ENCODE measurements around the gene SAMHD1. TPM values are rescaled to one million over a fixed set of nuclear protein-coding genes. Genes with fewer than 3 reads are reported as not detected.

Gene SAMHD1
- total and polyA plus RNA-seq, 8 donors = 38.7 to 151 (median 85.5) TPM

DNA sequence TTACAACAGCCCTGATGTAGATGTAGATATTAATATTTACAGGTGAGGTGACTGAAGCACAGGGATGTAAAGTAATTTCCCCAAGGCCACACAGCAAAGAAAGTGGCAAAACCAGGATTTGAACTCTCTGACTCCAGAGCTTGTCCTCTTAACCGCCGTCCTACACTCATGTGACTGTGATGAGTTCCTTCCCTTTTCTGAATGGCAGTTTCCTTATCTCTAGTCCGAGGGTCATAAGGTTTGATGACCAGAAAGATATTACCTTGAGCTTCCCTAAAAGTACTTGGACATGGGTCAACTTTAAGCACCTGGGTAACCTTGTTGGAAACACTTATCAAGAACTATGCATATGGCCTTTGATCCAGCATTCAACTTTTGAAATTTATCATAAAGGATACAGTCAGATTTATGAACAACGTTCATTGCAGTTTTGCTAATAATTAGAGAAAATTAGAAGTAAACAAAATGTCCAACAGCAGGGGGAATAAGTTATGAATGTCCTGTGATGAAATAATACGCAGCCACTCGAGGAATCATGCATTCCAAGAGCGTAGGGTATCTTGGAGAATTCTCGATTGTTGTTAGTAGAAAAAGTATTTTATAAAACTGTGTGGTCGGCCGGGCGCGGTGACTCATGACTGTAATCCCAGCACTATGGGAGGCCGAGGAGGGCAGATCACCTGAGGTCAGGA lies 77.9 kb downstream of the SAMHD1 start:
- peaks cover 0 to 12% (median 8%) of the 10 kb centered on the region in 4 donors for H3K4me1 ChIP-seq
- TF ChIP-seq POLR2A (IDR thresholded peaks at IDR 0.05) (no peak), POLR2AphosphoS5 (IDR thresholded peaks at IDR 0.05) (no peak), EP300 (IDR thresholded peaks at IDR 0.05) (no peak)
- TF ChIP-seq, protein P1, sequence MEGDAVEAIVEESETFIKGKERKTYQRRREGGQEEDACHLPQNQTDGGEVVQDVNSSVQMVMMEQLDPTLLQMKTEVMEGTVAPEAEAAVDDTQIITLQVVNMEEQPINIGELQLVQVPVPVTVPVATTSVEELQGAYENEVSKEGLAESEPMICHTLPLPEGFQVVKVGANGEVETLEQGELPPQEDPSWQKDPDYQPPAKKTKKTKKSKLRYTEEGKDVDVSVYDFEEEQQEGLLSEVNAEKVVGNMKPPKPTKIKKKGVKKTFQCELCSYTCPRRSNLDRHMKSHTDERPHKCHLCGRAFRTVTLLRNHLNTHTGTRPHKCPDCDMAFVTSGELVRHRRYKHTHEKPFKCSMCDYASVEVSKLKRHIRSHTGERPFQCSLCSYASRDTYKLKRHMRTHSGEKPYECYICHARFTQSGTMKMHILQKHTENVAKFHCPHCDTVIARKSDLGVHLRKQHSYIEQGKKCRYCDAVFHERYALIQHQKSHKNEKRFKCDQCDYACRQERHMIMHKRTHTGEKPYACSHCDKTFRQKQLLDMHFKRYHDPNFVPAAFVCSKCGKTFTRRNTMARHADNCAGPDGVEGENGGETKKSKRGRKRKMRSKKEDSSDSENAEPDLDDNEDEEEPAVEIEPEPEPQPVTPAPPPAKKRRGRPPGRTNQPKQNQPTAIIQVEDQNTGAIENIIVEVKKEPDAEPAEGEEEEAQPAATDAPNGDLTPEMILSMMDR (IDR thresholded peaks at IDR 0.05) = no peak
- H3K36me3 ChIP-seq = no peaks in the 10 kb centered on the region
- no peaks in the 10 kb centered on the region for H3K9me3 ChIP-seq
- WGBS, 5 donors = 72 to 78% (median 76%) methylated on average over 13 of the region's 13 CpGs
- no peaks in the 10 kb centered on the region for H3K27me3 ChIP-seq
- no peak overlapping the region for H3K4me3 ChIP-seq
- no peak overlapping the region for H3K27ac ChIP-seq
- no peak for DNase-seq
- intact Hi-C loops (cut with DNase I; ENCODE audit: low total_unique reads) = no loop called here

DNA sequence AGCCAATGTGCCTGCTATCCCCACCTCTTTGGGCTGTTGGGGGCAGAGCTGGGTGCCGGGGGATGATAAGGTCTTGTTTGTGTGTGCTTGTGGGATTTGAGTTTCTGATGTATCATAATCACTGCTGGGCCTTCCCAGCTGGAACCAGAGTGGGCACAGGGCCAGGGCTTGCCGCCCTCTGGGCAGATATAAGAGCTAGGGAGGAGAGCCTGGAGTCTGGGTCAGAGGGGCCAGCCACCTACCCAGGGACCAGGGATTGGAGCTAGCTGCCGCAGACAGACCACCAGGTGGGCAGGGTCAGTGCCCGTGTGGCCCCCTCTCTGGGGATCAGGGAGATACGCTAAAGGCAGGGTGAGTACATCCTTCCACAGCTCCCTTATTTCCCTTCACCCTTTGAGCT lies 78.7 kb downstream of the SAMHD1 start:
- WGBS, 5 donors = 25 to 64% (median 31%) methylated on average over 4 to 5 of the region's 5 CpGs
- no peaks in the 10 kb centered on the region for H3K36me3 ChIP-seq
- H3K27me3 ChIP-seq = no peaks in the 10 kb centered on the region
- DNase-seq = peak in 1 of 2 donors; percentile 57
- no peaks in the 10 kb centered on the region for H3K9me3 ChIP-seq
- TF ChIP-seq, protein P1 (IDR thresholded peaks at IDR 0.05) = no peak
- no peak for TF ChIP-seq POLR2AphosphoS5 (IDR thresholded peaks at IDR 0.05)
- TF ChIP-seq POLR2A (IDR thresholded peaks at IDR 0.05) = no peak
- TF ChIP-seq EP300 (IDR thresholded peaks at IDR 0.05) = no peak
- no peak overlapping the region for H3K27ac ChIP-seq
- no peak overlapping the region for H3K4me3 ChIP-seq
- intact Hi-C loops (cut with DNase I; ENCODE audit: low total_unique reads) = no loop called here
- peaks cover 0 to 12% (median 8%) of the 10 kb centered on the region in 4 donors for H3K4me1 ChIP-seq

DNA sequence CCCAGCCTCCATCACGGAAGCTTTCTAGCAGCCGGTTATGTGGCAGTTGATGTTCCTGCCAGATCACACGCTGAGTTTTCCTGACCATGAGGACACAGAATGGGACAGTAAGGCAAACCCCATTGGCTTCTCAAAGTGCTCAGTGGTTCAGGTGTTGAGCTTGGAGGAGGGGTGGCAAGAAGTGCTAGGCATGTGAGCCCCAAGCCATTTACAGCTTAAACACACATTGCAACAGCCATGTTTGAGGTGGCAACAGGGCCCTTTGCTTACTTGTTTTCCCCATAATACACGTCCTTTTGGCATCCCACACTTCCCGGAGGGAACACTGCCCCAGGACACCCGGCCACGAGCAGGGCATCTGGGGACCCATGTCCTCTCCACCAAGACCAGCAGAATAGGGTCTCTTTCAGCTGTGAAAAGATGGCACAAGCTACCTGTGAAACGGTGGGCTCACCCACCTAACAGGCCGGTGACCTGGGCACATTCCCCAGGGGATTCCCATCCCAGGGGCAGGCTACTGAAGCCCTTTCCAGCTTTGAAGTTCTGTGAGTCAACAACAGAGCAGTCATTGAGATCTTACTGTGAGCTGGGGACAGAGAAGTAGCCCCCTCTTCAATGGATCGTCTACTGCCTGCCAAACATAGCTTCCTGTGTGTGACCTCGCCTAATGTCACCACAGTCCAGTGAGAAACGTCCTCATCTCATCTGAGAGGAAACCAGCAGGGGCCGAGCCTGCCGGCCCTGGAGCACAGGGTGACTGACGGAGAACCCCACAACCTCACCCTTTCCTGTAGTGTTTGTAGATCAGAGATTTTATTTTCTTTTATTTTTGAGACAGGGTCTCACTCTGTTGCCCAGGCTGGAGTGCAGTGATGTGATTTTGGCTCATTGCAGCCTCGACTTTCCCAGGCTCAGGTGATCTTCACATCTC lies 79.6 kb downstream of the SAMHD1 start:
- peaks cover 0 to 15% (median 8%) of the 10 kb centered on the region in 4 donors for H3K4me1 ChIP-seq
- TF ChIP-seq, protein P1 (IDR thresholded peaks at IDR 0.05) = no peak
- no peak for TF ChIP-seq EP300 (IDR thresholded peaks at IDR 0.05)
- TF ChIP-seq POLR2AphosphoS5 (IDR thresholded peaks at IDR 0.05) = no peak
- no peak for TF ChIP-seq POLR2A (IDR thresholded peaks at IDR 0.05)
- 67 to 80% (median 74%) methylated on average over 16 of the region's 16 CpGs for whole genome bisulfite sequencing, 5 donors
- no peak overlapping the region for H3K4me3 ChIP-seq
- no peaks in the 10 kb centered on the region for H3K36me3 ChIP-seq
- intact Hi-C loops (cut with DNase I; ENCODE audit: low total_unique reads) = no loop called here
- no peaks in the 10 kb centered on the region for H3K27me3 ChIP-seq
- no peaks in the 10 kb centered on the region for H3K9me3 ChIP-seq
- no peak overlapping the region for H3K27ac ChIP-seq
- DNase-seq = no peak

DNA sequence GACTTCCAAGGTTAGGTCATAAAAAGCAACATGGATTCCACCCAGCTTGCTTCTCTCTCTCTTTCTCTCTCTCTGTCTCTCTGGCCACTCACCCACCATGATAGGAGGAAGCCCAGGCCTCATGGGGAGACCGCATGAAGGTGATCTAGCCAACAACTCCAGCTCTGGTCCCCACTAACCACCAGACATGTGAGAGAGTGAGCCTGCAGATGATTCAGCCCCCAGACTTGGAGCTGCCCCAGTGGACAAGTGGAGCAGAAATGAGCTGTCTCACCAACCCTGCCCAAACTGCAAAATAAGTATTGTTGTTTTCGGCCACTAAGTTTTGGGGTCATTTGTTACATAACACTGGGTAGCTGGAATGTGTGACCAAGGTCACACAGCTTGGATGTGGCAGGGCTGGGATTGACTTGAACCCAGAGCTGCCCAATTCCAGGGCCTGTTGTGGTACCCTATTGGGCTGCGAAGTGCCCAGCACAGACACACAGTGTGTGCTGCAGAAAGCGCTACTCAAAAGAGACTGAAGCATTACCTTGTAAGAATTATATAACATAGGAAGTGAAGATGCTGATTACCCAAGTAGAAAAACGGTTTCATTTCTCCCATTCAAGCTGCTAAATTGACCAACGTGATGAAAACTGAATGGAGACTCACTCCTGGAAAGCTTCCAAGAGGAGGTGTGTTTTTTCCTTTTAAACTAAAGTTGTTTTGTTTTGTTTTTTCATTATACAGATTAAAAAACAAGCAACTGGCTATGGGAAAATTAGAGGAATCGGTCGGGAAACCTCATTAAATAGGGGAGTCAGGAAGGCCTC lies 84.6 kb downstream of the SAMHD1 start:
- Histone ChIP-seq H3K36me3 (no peaks in the 10 kb centered on the region), H3K27ac (peak overlapping the region in 2 of 5 donors; percentile 38 to 90), H3K4me1 (peaks cover 11 to 25% (median 20%) of the 10 kb centered on the region in 4 donors), H3K27me3 (peaks cover 0 to 26% (median 0%) of the 10 kb centered on the region in 3 donors), H3K9me3 (no peaks in the 10 kb centered on the region), H3K4me3 (no peak overlapping the region)
- WGBS, 5 donors = 65 to 77% (median 71%) methylated on average over 8 of the region's 8 CpGs
- DNase-seq = no peak
- intact Hi-C loops (cut with DNase I; ENCODE audit: low total_unique reads) = no loop called here
- no peak for TF ChIP-seq POLR2AphosphoS5 (IDR thresholded peaks at IDR 0.05)
